K562 (cell line): ENCODE data around the gene RNF212B. TPM values are rescaled to one million over a fixed set of nuclear protein-coding genes. Genes with fewer than 3 reads are reported as not detected.

ENCODE experiments used
- CBFA2T2 ChIP-seq: fragments of 450-650 bp; conservative IDR thresholded peaks from 2 replicates; pipeline ENCODE4 v1.6.1; 2017; ENCODE audit warnings: mild to moderate bottlenecking
- CBX5 ChIP-seq: IDR thresholded peaks from 2 replicates; pipeline ENCODE4 v1.6.1; 2014; ENCODE audit warnings: low read depth, borderline replicate concordance
- ETV1 ChIP-seq: fragments of 450-650 bp; conservative IDR thresholded peaks from 2 replicates; pipeline ENCODE4 v1.6.1; 2016; ENCODE audit warnings: missing genetic modification characterization, control low read depth, low read depth, missing compliant biosample characterization
- KAT7 ChIP-seq: sonication (generic); formaldehyde crosslinking; IDR thresholded peaks from 2 replicates; pipeline ENCODE4 v1.8.0; 2022; ENCODE audit warnings: missing genetic modification reagents, mild to moderate bottlenecking, borderline replicate concordance
- NR2F6 ChIP-seq: fragments of 450-650 bp; formaldehyde crosslinking; IDR thresholded peaks from 2 replicates; pipeline ENCODE4 v1.4.0; 2020; ENCODE audit warnings: mild to moderate bottlenecking
- POLR2H ChIP-seq: IDR thresholded peaks from 2 replicates; pipeline ENCODE4 v1.6.1; 2016; ENCODE audit warnings: missing genetic modification characterization, low read depth, mild to moderate bottlenecking, control low read depth, missing compliant biosample characterization, moderate library complexity
- SAFB2 ChIP-seq: fragments of 200-400 bp; formaldehyde crosslinking; IDR thresholded peaks from 2 replicates; pipeline ENCODE4 v1.6.1; 2018; ENCODE audit warnings: borderline replicate concordance, low read length, low read depth, moderate library complexity; ENCODE audit not compliant: severe bottlenecking
- SPI1 ChIP-seq: IDR thresholded peaks from 2 replicates; pipeline ENCODE4 v1.6.1; 2011; ENCODE audit warnings: low read depth, low read length, control low read depth, borderline replicate concordance
- THRAP3 ChIP-seq: fragments of 450-650 bp; IDR thresholded peaks from 2 replicates; pipeline ENCODE4 v1.6.1; 2016; ENCODE audit warnings: mild to moderate bottlenecking, inconsistent platforms, borderline replicate concordance
- YBX1 ChIP-seq: fragments of 450-650 bp; IDR thresholded peaks from 2 replicates; pipeline ENCODE4 v1.7.1; 2016; ENCODE audit warnings: mild to moderate bottlenecking
- ZBED1 ChIP-seq: IDR thresholded peaks from 2 replicates; pipeline ENCODE4 v1.6.1; 2014
- ZFX ChIP-seq: sonication (generic); formaldehyde crosslinking; IDR thresholded peaks from 2 replicates; pipeline ENCODE4 v1.8.0; 2022; ENCODE audit warnings: mild to moderate bottlenecking, missing genetic modification reagents, moderate library complexity
- ZNF316 ChIP-seq: fragments of 450-650 bp; IDR thresholded peaks from 2 replicates; pipeline ENCODE4 v1.6.1; 2016
- ZNF41 ChIP-seq: fragments of 250-450 bp; sonication (Bioruptor Pico); conservative IDR thresholded peaks from 2 replicates; pipeline ENCODE4 v1.4.0; 2020; ENCODE audit warnings: mild to moderate bottlenecking
- ZNF431 ChIP-seq: sonication (generic); formaldehyde crosslinking; IDR thresholded peaks from 2 replicates; pipeline ENCODE4 v1.8.0; 2022; ENCODE audit warnings: mild to moderate bottlenecking, missing genetic modification reagents
- ZNF79 ChIP-seq: fragments of 250-450 bp; sonication (Bioruptor Pico); IDR thresholded peaks from 2 replicates; pipeline ENCODE4 v1.4.0; 2020; ENCODE audit warnings: low read depth, mild to moderate bottlenecking, moderate library complexity
- polyA plus RNA-seq, 8 experiments: library from polyadenylated mRNA; depleted of rRNA in 4 of 8; stranded (reverse) in 5 of 8; unstranded in 3 of 8; fragments of >200 nt; fragmentation: Nextera tagmentation in 2 of 8; fragmentation: Illumina TruSeq in 1 of 8; extraction: Ambion mirVana in 2 of 8; extraction: Trizol in 1 of 8; gene quantifications; 2 replicates each; pipeline versions ENCODE4 v1.2.1 to v1.2.3, GENCODE V29; 2011 to 2014; ENCODE audit warnings: inconsistent platforms in 1 of 8, missing spikeins in 1 of 8
- total RNA-seq, 7 experiments: library from RNA; depleted of rRNA in 6 of 7; stranded (reverse); fragments of >200 nt in 6 of 7; fragmentation: Illumina TruSeq in 2 of 7; extraction: Trizol in 2 of 7; gene quantifications; 2 replicates each; pipeline versions ENCODE4 v1.2.1 to v1.2.3, GENCODE V29; 2011 to 2021; ENCODE audit warnings: low replicate concordance in 1 of 7
- TF ChIP-seq, protein P1 (sequence below): sonication (generic); formaldehyde crosslinking; IDR thresholded peaks from 2 replicates; pipeline ENCODE4 v1.8.1; 2023; ENCODE audit warnings: mild to moderate bottlenecking, missing genetic modification reagents
- TF ChIP-seq, protein P2 (sequence below), 2 experiments: fragments of 450-650 bp; IDR thresholded peaks; 2 replicates each; pipeline ENCODE4 v1.6.1; 2016
- TF ChIP-seq, protein P3 (sequence below), 2 experiments: fragments of 250-450 bp in 1 of 2; fragments of 450-650 bp in 1 of 2; sonication (Bioruptor Pico) in 1 of 2; IDR thresholded peaks; 2 replicates each; pipeline versions ENCODE4 v1.6.1 to v1.8.0; 2016 to 2021; ENCODE audit warnings: mild to moderate bottlenecking in 2 of 2, moderate library complexity in 2 of 2, missing compliant biosample characterization in 1 of 2, missing genetic modification characterization in 1 of 2
- TF ChIP-seq, protein P4 (sequence below): fragments of 450-650 bp; formaldehyde crosslinking; IDR thresholded peaks from 2 replicates; pipeline ENCODE4 v1.4.0; 2022; ENCODE audit warnings: missing genetic modification characterization
- TF ChIP-seq, protein P5 (sequence below): sonication (generic); formaldehyde crosslinking; IDR thresholded peaks from 2 replicates; pipeline ENCODE4 v1.9.0; 2022; ENCODE audit warnings: mild to moderate bottlenecking, missing genetic modification reagents
- TF ChIP-seq, protein P6 (sequence below): fragments of 450-650 bp; IDR thresholded peaks from 2 replicates; pipeline ENCODE4 v1.6.1; 2016

RNF212B gene
- total and polyA plus RNA-seq, 9 of the 15 experiments (the other 6 are each of a cell fraction or from before 2014, with no cell fraction given), result 0.15 to 0.43 (median 0.27) TPM; not detected in 3

DNA sequence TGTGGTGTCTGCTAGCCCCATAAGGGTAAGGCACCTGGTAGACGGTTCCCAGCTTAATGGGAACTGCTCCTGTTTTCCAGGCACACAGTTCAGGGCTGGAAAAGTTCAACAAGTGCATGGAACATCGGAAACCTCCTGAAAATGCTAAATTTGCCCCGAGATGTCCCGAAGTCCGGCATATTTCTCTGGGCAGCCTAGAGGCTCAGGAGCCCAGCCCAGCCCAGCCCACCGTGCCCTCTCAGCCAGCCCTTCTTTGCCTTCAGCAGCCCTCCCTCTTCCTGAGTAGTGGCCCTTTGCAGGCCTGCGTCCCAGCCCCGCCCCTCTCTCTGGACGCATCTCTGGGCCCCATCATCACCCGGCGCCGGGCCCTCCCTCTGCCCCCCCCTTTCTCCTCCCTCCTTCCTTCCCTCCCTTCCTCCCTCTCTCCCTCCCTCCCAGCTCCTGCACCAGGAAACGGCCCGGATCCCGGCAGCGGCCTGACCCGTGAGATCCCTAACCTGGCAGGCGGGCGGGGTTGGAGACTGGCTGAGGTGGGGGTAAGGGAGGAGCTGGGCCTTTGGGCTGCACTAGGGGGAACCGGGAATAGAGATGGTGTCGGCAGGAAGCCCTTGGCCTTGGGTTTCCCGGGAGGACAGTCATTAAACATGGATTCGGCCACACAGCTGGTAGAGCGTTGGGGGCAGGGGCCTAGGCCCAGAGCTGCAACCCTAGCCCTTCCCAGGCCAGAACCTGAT lies 68.8 kb downstream of the RNF212B start, which contains the start of gene BCL2L2 (continued):
- TF ChIP-seq, protein P1, sequence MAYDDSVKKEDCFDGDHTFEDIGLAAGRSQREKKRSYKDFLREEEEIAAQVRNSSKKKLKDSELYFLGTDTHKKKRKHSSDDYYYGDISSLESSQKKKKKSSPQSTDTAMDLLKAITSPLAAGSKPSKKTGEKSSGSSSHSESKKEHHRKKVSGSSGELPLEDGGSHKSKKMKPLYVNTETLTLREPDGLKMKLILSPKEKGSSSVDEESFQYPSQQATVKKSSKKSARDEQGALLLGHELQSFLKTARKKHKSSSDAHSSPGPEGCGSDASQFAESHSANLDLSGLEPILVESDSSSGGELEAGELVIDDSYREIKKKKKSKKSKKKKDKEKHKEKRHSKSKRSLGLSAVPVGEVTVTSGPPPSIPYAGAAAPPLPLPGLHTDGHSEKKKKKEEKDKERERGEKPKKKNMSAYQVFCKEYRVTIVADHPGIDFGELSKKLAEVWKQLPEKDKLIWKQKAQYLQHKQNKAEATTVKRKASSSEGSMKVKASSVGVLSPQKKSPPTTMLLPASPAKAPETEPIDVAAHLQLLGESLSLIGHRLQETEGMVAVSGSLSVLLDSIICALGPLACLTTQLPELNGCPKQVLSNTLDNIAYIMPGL (CRISPR knock-in tag), result no peak
- TF ChIP-seq ZNF316 (no peak), ZBED1 (no peak; the same call in 1 of the 2 replicates), SPI1 (no peak), ZFX (CRISPR knock-in tag) (peak; percentile 94), ZNF431 (CRISPR knock-in tag) (no peak), CBFA2T2 (no peak), POLR2H (tag) (no peak), ZNF79 (CRISPR knock-in tag) (no peak), SAFB2 (no peak), ZNF41 (CRISPR knock-in tag) (no peak), CBX5 (no peak), KAT7 (peak; percentile 66; the same call in 1 of the 2 replicates), THRAP3 (no peak), YBX1 (no peak), ETV1 (tag) (peak; percentile 83), NR2F6 (CRISPR knock-in tag) (no peak)
- TF ChIP-seq, protein P2, sequence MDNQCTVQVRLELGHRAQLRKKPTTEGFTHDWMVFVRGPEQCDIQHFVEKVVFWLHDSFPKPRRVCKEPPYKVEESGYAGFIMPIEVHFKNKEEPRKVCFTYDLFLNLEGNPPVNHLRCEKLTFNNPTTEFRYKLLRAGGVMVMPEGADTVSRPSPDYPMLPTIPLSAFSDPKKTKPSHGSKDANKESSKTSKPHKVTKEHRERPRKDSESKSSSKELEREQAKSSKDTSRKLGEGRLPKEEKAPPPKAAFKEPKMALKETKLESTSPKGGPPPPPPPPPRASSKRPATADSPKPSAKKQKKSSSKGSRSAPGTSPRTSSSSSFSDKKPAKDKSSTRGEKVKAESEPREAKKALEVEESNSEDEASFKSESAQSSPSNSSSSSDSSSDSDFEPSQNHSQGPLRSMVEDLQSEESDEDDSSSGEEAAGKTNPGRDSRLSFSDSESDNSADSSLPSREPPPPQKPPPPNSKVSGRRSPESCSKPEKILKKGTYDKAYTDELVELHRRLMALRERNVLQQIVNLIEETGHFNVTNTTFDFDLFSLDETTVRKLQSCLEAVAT (IDR thresholded peaks at IDR 0.05), result peak in 1 of 2 experiments; percentile 97; a peak in 2 of 4 replicates
- TF ChIP-seq, protein P3, sequence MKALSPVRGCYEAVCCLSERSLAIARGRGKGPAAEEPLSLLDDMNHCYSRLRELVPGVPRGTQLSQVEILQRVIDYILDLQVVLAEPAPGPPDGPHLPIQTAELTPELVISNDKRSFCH (CRISPR knock-in tag; IDR thresholded peaks at IDR 0.05), result no peak
- TF ChIP-seq, protein P3 (tag; IDR thresholded peaks at IDR 0.05), result no peak
- TF ChIP-seq, protein P4, sequence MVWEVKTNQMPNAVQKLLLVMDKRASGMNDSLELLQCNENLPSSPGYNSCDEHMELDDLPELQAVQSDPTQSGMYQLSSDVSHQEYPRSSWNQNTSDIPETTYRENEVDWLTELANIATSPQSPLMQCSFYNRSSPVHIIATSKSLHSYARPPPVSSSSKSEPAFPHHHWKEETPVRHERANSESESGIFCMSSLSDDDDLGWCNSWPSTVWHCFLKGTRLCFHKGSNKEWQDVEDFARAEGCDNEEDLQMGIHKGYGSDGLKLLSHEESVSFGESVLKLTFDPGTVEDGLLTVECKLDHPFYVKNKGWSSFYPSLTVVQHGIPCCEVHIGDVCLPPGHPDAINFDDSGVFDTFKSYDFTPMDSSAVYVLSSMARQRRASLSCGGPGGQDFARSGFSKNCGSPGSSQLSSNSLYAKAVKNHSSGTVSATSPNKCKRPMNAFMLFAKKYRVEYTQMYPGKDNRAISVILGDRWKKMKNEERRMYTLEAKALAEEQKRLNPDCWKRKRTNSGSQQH (CRISPR knock-in tag), result no peak
- TF ChIP-seq, protein P5, sequence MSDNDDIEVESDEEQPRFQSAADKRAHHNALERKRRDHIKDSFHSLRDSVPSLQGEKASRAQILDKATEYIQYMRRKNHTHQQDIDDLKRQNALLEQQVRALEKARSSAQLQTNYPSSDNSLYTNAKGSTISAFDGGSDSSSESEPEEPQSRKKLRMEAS (CRISPR knock-in tag), result peak; percentile 57; the same call in 1 of the 2 replicates
- TF ChIP-seq, protein P6, sequence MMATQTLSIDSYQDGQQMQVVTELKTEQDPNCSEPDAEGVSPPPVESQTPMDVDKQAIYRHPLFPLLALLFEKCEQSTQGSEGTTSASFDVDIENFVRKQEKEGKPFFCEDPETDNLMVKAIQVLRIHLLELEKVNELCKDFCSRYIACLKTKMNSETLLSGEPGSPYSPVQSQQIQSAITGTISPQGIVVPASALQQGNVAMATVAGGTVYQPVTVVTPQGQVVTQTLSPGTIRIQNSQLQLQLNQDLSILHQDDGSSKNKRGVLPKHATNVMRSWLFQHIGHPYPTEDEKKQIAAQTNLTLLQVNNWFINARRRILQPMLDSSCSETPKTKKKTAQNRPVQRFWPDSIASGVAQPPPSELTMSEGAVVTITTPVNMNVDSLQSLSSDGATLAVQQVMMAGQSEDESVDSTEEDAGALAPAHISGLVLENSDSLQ, result no peak; the same call in 1 of the 2 replicates
